CD4-positive, alpha-beta T cell (primary cell): ENCODE data around the gene PDLIM4. TPM values are rescaled to one million over a fixed set of nuclear protein-coding genes. Genes with fewer than 3 reads are reported as not detected.

ENCODE experiments used
- ATAC-seq: fragments of 200-7000 bp; cut with Tn5 transposase; one replicate; pipeline ENCODE4 v1.10.0; 2022; ENCODE audit warnings: mild to moderate bottlenecking; ENCODE audit not compliant: poor library complexity
- CTCF ChIA-PET: fragments of 350-600 bp; sonication (Branson Sonifier 250); formaldehyde crosslinking; loops from one replicate; lab custom pipeline; 2021; ENCODE audit warnings: antibody characterized with exemption, inconsistent platforms; lab: Charles Lee
- POLR2A ChIA-PET: fragments of 350-600 bp; sonication (Branson Sonifier 250); formaldehyde crosslinking; loops from one replicate; lab custom pipeline; 2021; ENCODE audit warnings: antibody characterized with exemption, inconsistent platforms; lab: Charles Lee
- DNase-seq, 14 experiments: peaks; one replicate each; pipeline ENCODE4 v3.0.0-alpha.2; 2013 to 2020; ENCODE audit warnings: mixed read lengths in 2 of 14
- H3K27ac ChIP-seq, 2 donors: one replicate each; pipeline versions ENCODE4 v1.5.1 to v1.7.0; 2013; ENCODE audit warnings: low read length in 2 of 2, low read depth in 1 of 2, mild to moderate bottlenecking in 1 of 2
- H3K27me3 ChIP-seq, 2 experiments: 1 replicate in 1 of 2; 2 replicates in 1 of 2; pipeline versions ENCODE4 v1.6.1 to v1.7.0; 2013; ENCODE audit warnings: low read length in 2 of 2, control low read depth in 1 of 2, mild to moderate bottlenecking in 1 of 2, moderate library complexity in 1 of 2; ENCODE audit not compliant: insufficient read depth in 2 of 2, control insufficient read depth in 1 of 2
- H3K36me3 ChIP-seq: one replicate; pipeline ENCODE4 v1.6.1; 2013; ENCODE audit warnings: low read length, control low read depth; ENCODE audit not compliant: insufficient read depth
- H3K4me1 ChIP-seq: one replicate; pipeline ENCODE4 v1.6.1; 2013; ENCODE audit warnings: low read length, control low read depth; ENCODE audit not compliant: insufficient read depth
- H3K4me3 ChIP-seq: one replicate; pipeline ENCODE4 v1.5.1; 2013; ENCODE audit warnings: mild to moderate bottlenecking, low read length, moderate library complexity
- H3K9me3 ChIP-seq, 2 experiments: 1 replicate in 1 of 2; 2 replicates in 1 of 2; pipeline versions ENCODE4 v1.6.1 to v1.7.0; 2013; ENCODE audit warnings: low read length in 2 of 2, mild to moderate bottlenecking in 2 of 2, control low read depth in 1 of 2, moderate library complexity in 1 of 2; ENCODE audit not compliant: control insufficient read depth in 1 of 2, insufficient read depth in 1 of 2
- H3K27ac Mint-ChIP-seq: one replicate; pipeline ENCODE4 v1.8.0; 2020; ENCODE audit warnings: mixed read lengths
- H3K27me3 Mint-ChIP-seq: one replicate; pipeline ENCODE4 v1.8.0; 2021; ENCODE audit warnings: mixed read lengths
- H3K36me3 Mint-ChIP-seq: one replicate; pipeline ENCODE4 v1.8.0; 2021; ENCODE audit warnings: low read depth, mixed read lengths
- H3K4me1 Mint-ChIP-seq: one replicate; pipeline ENCODE4 v1.8.0; 2021; ENCODE audit warnings: low read depth, mixed read lengths
- H3K4me3 Mint-ChIP-seq: one replicate; pipeline ENCODE4 v1.8.0; 2020; ENCODE audit warnings: mild to moderate bottlenecking, mixed read lengths
- H3K9me3 Mint-ChIP-seq: one replicate; pipeline ENCODE4 v1.8.0; 2020; ENCODE audit warnings: mixed read lengths
- CTCF ChIP-seq: fragments of 200-600 bp; IDR thresholded peaks from one replicate; pipeline ENCODE4 v1.8.0; 2022; ENCODE audit warnings: antibody characterized with exemption, mild to moderate bottlenecking
- intact Hi-C, 2 experiments: fragments of 100-400 bp; cut with DNase I in 1 of 2; cut with micrococcal nuclease in 1 of 2; formaldehyde crosslinking; loops; one replicate each; pipeline versions ENCODE4 v1.15.1 to v1.9.0; 2023 to 2025; cut with DNase I, micrococcal nuclease
- total RNA-seq, 174 experiments: library from RNA in 2 of 174; stranded (reverse) in 2 of 174; gene quantifications; one replicate each; pipeline ENCODE4 v1.2.3 and lab custom pipeline; 2021 to 2026

Gene PDLIM4
- total RNA-seq, 2 experiments from 2014 or later = not detected

GRCh38 chr5:132209901-132210545 lies 47.5 kb upstream of the PDLIM4 start:
- no peak overlapping the region for H3K4me3 ChIP-seq
- H3K4me1 Mint-ChIP-seq = no peaks in the 10 kb centered on the region
- no peaks in the 10 kb centered on the region for H3K9me3 ChIP-seq
- no peaks in the 10 kb centered on the region for H3K4me1 ChIP-seq
- DNase-seq = no peak
- no peaks in the 10 kb centered on the region for H3K27me3 ChIP-seq
- no peak overlapping the region for H3K27ac Mint-ChIP-seq
- TF ChIP-seq CTCF = no peak
- no peaks in the 10 kb centered on the region for H3K9me3 Mint-ChIP-seq
- H3K27ac ChIP-seq = no peak overlapping the region
- no peak overlapping the region for H3K4me3 Mint-ChIP-seq
- intact Hi-C loops = no loop called here
- CTCF ChIA-PET = no interaction called here
- ATAC-seq = no peak
- no peaks in the 10 kb centered on the region for H3K36me3 Mint-ChIP-seq
- no peaks in the 10 kb centered on the region for H3K36me3 ChIP-seq
- no peaks in the 10 kb centered on the region for H3K27me3 Mint-ChIP-seq
- POLR2A ChIA-PET = no interaction called here

GRCh38 chr5:132210944-132211343 lies 46.6 kb upstream of the PDLIM4 start:
- Mint-ChIP-seq H3K27ac (no peak overlapping the region), H3K9me3 (no peaks in the 10 kb centered on the region), H3K27me3 (no peaks in the 10 kb centered on the region), H3K4me3 (no peak overlapping the region), H3K36me3 (no peaks in the 10 kb centered on the region), H3K4me1 (no peaks in the 10 kb centered on the region)
- no peaks in the 10 kb centered on the region for H3K36me3 ChIP-seq
- ChIA-PET CTCF (no interaction called here), POLR2A (no interaction called here)
- H3K27ac ChIP-seq = no peak overlapping the region
- DNase-seq = no peak
- intact Hi-C loops = no loop called here
- ATAC-seq = no peak
- H3K27me3 ChIP-seq = no peaks in the 10 kb centered on the region
- no peak overlapping the region for H3K4me3 ChIP-seq
- no peak for TF ChIP-seq CTCF
- H3K4me1 ChIP-seq = no peaks in the 10 kb centered on the region
- no peaks in the 10 kb centered on the region for H3K9me3 ChIP-seq

GRCh38 chr5:132211787-132212186 lies 45.7 kb upstream of the PDLIM4 start:
- Histone ChIP-seq H3K4me1 (no peaks in the 10 kb centered on the region), H3K36me3 (no peaks in the 10 kb centered on the region), H3K27me3 (no peaks in the 10 kb centered on the region), H3K9me3 (no peaks in the 10 kb centered on the region), H3K27ac (no peak overlapping the region), H3K4me3 (no peak overlapping the region)
- no peak overlapping the region for H3K27ac Mint-ChIP-seq
- H3K9me3 Mint-ChIP-seq = no peaks in the 10 kb centered on the region
- ChIA-PET POLR2A (no interaction called here), CTCF (no interaction called here)
- no peaks in the 10 kb centered on the region for H3K36me3 Mint-ChIP-seq
- TF ChIP-seq CTCF = no peak
- no peaks in the 10 kb centered on the region for H3K4me1 Mint-ChIP-seq
- intact Hi-C loops = no loop called here
- ATAC-seq = no peak
- no peak for DNase-seq
- H3K27me3 Mint-ChIP-seq = no peaks in the 10 kb centered on the region
- no peak overlapping the region for H3K4me3 Mint-ChIP-seq
